Measurements from ENCODE around the gene GPATCH4. TPM values are rescaled to one million over a fixed set of nuclear protein-coding genes. Genes with fewer than 3 reads are reported as not detected.
A peak's percentile ranks its signal among the peaks of the same experiment; 100 is the strongest.

GPATCH4 gene
- total RNA-seq, 1 donor from 2014 or later: 71.8 TPM

DNA sequence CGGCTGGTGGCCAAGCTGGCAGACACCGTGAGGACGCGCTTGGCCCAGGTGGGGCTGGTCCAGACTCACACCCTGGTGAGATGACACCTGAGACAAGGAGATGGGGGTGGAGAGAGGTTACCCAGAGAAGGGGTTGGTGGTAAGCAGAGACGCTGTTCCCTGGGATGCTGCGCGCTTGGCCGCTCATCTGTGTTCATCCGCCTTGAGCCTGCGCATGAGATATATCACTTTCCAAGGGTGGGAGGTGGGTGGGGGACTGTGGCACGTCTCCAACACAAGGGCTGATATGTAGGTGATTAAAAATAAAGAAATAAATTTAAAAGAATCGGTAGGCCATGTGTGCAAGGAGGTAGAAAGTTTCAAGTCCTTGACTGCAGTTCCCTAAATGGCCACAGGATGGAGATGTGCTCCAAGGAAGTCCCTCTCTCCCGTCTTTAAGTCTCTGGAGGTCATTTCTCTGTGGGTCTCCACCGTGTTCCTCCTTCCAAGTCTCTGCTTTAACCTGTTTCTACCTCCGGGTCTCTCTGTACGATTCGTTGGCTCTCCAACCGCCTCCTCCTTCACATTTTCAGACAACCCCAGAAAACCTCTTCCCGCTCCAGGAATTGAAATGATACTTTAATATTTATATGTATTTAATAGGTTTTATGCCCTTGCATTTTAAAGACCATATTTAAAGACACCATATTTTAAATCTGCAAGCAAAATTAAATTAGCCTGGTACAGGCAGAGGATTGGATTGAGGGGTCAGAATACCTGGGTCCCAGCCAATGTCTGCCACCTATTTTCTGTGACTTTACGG, 17.3 kb downstream of the GPATCH4 start:
- CTCF ChIA-PET: interaction anchor here (0.7 to 2.8 kb wide), 3 partner anchors 24 to 198 kb away, joined by 5 to 15 read pairs (median 14); no protein-coding TSS in a partner anchor
- Mint-ChIP-seq H3K9me3 (no peaks in the 10 kb centered on the region), H3K4me3 (peak overlapping the region; percentile 53), H3K36me3 (ENCODE audit: low read depth) (peaks cover 8% of the 10 kb centered on the region), H3K27ac (peak overlapping the region; percentile 99), H3K27me3 (no peaks in the 10 kb centered on the region), H3K4me1 (peaks cover 33% of the 10 kb centered on the region)
- TF ChIP-seq, protein P1, sequence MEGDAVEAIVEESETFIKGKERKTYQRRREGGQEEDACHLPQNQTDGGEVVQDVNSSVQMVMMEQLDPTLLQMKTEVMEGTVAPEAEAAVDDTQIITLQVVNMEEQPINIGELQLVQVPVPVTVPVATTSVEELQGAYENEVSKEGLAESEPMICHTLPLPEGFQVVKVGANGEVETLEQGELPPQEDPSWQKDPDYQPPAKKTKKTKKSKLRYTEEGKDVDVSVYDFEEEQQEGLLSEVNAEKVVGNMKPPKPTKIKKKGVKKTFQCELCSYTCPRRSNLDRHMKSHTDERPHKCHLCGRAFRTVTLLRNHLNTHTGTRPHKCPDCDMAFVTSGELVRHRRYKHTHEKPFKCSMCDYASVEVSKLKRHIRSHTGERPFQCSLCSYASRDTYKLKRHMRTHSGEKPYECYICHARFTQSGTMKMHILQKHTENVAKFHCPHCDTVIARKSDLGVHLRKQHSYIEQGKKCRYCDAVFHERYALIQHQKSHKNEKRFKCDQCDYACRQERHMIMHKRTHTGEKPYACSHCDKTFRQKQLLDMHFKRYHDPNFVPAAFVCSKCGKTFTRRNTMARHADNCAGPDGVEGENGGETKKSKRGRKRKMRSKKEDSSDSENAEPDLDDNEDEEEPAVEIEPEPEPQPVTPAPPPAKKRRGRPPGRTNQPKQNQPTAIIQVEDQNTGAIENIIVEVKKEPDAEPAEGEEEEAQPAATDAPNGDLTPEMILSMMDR (IDR thresholded peaks at IDR 0.05): no peak
- no peak for DNase-seq
- intact Hi-C loops (cut with micrococcal nuclease): loop anchor here (1.0 to 5.0 kb wide), 7 partner anchors 24 to 127 kb away; no protein-coding TSS in a partner anchor
- POLR2A ChIA-PET: interaction anchor here (1.0 to 3.8 kb wide), 3 partner anchors 8 to 83 kb away, joined by 14 to 90 read pairs (median 26); partner anchors contain the start of genes MEF2D and NAXE
- peak; percentile 54 for ATAC-seq (ENCODE audit: low read depth)

DNA sequence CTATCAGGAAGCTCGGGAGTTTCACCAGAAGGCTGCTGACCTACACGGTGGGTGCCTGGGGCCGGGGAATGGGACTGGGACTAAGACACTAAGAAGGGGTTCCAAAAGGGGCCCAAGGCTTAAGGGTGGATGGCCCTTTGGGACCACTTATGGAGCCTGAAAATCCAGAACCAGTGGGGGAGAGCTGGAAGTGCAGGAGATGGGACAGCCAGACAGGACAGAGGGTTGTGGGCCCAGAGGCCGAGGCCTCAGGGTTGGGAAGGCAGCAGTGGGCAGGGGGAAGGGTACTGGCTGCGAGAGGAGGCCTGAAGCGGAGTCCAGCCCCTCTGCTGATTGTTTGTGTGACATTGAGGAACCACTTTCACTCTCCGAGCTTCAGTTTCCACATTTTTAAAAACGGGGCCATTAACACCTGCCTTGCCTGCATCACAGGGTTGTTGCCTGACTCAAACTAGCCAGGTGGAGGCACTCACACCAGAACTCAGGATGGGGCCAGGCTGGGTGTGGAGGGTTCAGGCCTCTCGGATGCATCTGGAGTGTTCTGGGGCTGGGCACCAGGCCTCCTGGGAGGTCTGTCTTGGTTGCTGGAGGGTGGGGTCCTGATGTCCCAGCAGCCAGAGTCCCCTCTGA, 18.8 kb downstream of the GPATCH4 start:
- Mint-ChIP-seq H3K27me3 (no peaks in the 10 kb centered on the region), H3K27ac (peak overlapping the region; percentile 99), H3K9me3 (no peaks in the 10 kb centered on the region), H3K36me3 (ENCODE audit: low read depth) (peaks cover 8% of the 10 kb centered on the region), H3K4me3 (peak overlapping the region; percentile 88), H3K4me1 (peaks cover 33% of the 10 kb centered on the region)
- intact Hi-C loops (cut with micrococcal nuclease): loop anchor here (1.0 to 5.0 kb wide), 2 partner anchors 9 to 40 kb away; partner anchors contain the start of gene NAXE
- POLR2A ChIA-PET: interaction anchor here (0.6 to 4.7 kb wide), 17 partner anchors 9 to 574 kb away, joined by 3 to 90 read pairs (median 7); partner anchors contain the start of genes IQGAP3, MEF2D and NAXE
- no peak for DNase-seq
- CTCF ChIA-PET: interaction anchor here (0.8 to 3.2 kb wide), 14 partner anchors 10 to 196 kb away, joined by 3 to 18 read pairs (median 4); partner anchors contain the start of gene NAXE
- peak; percentile 34 for ATAC-seq (ENCODE audit: low read depth)
- TF ChIP-seq, protein P1 (IDR thresholded peaks at IDR 0.05): no peak

DNA sequence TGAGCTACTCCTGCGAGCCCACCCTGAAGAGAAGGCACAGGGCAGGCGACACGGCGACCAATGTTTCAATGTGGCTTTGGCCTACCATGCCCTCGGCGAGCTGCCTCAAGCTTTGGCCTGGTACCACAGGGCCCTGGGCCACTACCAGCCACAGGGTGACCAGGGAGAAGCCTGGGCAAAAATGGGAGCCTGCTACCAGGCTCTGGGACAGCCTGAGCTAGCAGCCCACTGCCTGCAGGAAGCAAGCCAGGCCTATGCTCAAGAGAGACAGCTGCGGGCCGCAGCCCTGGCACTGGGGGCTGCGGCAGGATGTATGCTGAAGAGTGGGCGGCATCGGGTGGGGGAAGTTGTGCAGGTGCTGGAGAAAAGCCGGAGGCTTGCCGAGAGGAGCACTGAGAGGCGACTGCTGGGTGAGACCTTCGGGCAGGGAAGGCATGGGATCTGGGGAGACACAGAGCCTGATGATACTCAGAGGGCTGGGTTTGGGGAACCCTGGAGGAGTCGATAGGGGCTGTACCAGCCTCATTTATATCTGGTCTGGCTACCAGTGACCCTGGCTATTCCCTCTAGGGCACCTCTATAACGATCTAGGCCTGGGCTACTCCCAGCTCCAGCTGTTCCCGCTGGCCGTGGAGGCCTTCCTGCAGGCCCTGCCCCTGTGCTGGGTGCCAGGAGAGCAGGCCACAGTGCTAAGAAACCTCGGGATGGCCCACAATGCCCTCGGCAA, 19.5 kb downstream of the GPATCH4 start:
- Mint-ChIP-seq H3K4me1 (peaks cover 33% of the 10 kb centered on the region), H3K27ac (peak overlapping the region; percentile 99), H3K36me3 (ENCODE audit: low read depth) (peaks cover 7% of the 10 kb centered on the region), H3K27me3 (no peaks in the 10 kb centered on the region), H3K9me3 (no peaks in the 10 kb centered on the region), H3K4me3 (peak overlapping the region; percentile 88)
- TF ChIP-seq, protein P1 (IDR thresholded peaks at IDR 0.05): no peak
- ATAC-seq (ENCODE audit: low read depth): peak; percentile 72
- DNase-seq: peak; percentile 47
- ChIA-PET POLR2A (interaction anchor here (0.6 to 4.7 kb wide), 19 partner anchors 10 to 574 kb away, joined by 3 to 90 read pairs (median 7); partner anchors contain the start of genes IQGAP3, MEF2D and NAXE), CTCF (interaction anchor here (0.8 to 3.2 kb wide), 15 partner anchors 11 to 196 kb away, joined by 3 to 18 read pairs (median 4); partner anchors contain the start of gene NAXE)
- intact Hi-C loops (cut with micrococcal nuclease): loop anchor here (1.0 to 5.0 kb wide), 2 partner anchors 9 to 40 kb away; partner anchors contain the start of gene NAXE

DNA sequence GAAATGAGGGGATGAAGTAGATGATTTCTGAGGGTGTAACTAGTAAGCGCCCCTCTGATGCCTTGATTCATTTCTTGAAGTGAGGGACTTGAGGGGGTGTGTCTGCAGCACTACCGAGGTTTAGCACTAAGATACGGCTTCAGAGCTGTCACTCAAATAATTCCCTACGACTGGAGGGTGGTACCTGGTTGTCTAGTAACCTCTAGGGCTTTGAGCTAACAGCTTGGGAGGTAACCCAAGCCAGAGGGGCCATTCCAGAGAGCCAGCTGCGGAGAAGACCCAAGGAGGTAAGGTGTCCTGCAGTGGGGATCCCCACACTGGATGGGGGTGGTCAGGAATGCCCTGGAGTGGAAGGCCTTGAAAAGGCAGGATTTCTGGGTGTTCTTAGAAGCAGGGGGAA, 21.8 kb downstream of the GPATCH4 start, which contains the start of gene TTC24:
Gene TTC24, plus strand, starts transcription at position 252 of the 400 bp plus-strand sequence. CDS start 1,642 bp downstream, outside the sequence.
- DNase-seq (no peak), ATAC-seq (ENCODE audit: low read depth) (no peak)
- ChIA-PET CTCF (interaction anchor here (0.6 to 1.5 kb wide), 3 partner anchors 78 to 133 kb away, joined by 3 to 5 read pairs (median 3); no protein-coding TSS in a partner anchor), POLR2A (interaction anchor here (0.7 to 4.7 kb wide), 3 partner anchors 55 to 601 kb away, joined by 3 to 36 read pairs (median 4); partner anchors contain the start of gene ARHGEF2)
- Mint-ChIP-seq H3K4me1 (peaks cover 31% of the 10 kb centered on the region), H3K27ac (no peak within 1 kb of the TSS), H3K36me3 (ENCODE audit: low read depth) (no peaks in the 10 kb centered on the region), H3K4me3 (no peak within 1 kb of the TSS), H3K27me3 (no peaks in the 10 kb centered on the region), H3K9me3 (no peaks in the 10 kb centered on the region)
- intact Hi-C loops (cut with micrococcal nuclease): no loop called here
- TF ChIP-seq, protein P1 (IDR thresholded peaks at IDR 0.05): no peak

All from activated B cell treated with CpG ODN at 0.5 μM for 24 hours (primary cell).